Body of pancreas (tissue), 4 donors: ENCODE measurements around the gene PHYHIPL.

Source experiments
- POLR2A ChIP-seq, 3 donors: fragments of 450-650 bp; IDR thresholded peaks; one replicate each; pipeline ENCODE4 v1.6.1; 2016; ENCODE audit warnings: antibody characterized with exemption in 3 of 3, mild to moderate bottlenecking in 2 of 3
- TF ChIP-seq, protein P1 (sequence below), 7 experiments: fragments of 450-650 bp in 4 of 7; fragments of 200-600 bp in 3 of 7; sonication (generic) in 3 of 7; IDR thresholded peaks; one replicate each; pipeline ENCODE4 v1.5.1; 2016 to 2019; ENCODE audit warnings: antibody characterized with exemption in 7 of 7

DNA sequence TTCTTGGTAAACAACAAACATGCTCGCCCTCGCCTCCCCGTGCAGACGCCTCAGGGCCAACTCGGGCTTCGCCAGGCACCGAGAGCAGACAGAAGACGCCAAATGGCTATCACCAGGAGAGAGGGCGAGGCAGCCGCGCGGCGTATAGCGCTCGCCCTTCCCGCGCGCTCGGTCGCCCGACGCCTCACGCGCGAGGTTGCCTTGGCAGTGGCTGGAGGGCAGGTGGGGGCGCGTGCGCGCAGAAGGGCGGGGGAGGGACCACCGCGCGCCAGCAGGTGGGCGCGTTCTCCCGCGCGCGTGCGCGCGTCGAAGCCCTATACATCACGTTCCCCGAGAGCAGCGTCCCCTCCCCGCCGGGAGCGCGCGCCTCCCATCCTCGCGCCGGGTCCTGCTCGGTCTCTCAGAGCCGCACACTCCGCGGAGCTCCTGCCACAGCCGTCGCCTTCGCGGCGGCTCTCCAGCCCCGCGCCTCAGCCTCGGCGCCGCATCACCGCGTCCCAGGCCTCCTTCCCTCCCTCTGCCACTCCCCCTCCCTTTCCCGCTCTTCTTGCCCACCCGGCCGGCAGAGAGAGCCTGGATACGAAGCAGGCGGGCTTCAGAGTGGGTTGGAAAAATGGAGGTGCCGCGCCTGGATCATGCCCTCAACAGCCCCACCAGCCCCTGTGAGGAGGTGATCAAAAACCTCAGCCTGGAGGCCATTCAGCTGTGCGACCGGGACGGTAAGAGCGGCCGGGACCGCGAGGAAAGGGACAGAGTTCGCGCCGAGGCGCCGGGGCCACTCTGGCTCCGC is at the start of gene PHYHIPL:
- TF ChIP-seq, protein P1, sequence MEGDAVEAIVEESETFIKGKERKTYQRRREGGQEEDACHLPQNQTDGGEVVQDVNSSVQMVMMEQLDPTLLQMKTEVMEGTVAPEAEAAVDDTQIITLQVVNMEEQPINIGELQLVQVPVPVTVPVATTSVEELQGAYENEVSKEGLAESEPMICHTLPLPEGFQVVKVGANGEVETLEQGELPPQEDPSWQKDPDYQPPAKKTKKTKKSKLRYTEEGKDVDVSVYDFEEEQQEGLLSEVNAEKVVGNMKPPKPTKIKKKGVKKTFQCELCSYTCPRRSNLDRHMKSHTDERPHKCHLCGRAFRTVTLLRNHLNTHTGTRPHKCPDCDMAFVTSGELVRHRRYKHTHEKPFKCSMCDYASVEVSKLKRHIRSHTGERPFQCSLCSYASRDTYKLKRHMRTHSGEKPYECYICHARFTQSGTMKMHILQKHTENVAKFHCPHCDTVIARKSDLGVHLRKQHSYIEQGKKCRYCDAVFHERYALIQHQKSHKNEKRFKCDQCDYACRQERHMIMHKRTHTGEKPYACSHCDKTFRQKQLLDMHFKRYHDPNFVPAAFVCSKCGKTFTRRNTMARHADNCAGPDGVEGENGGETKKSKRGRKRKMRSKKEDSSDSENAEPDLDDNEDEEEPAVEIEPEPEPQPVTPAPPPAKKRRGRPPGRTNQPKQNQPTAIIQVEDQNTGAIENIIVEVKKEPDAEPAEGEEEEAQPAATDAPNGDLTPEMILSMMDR (IDR thresholded peaks at IDR 0.05): no peak
- TF ChIP-seq POLR2A (IDR thresholded peaks at IDR 0.05): peak; percentile 54 to 82 (median 73)
